ENCODE data around the gene ZBED1.

DNA sequence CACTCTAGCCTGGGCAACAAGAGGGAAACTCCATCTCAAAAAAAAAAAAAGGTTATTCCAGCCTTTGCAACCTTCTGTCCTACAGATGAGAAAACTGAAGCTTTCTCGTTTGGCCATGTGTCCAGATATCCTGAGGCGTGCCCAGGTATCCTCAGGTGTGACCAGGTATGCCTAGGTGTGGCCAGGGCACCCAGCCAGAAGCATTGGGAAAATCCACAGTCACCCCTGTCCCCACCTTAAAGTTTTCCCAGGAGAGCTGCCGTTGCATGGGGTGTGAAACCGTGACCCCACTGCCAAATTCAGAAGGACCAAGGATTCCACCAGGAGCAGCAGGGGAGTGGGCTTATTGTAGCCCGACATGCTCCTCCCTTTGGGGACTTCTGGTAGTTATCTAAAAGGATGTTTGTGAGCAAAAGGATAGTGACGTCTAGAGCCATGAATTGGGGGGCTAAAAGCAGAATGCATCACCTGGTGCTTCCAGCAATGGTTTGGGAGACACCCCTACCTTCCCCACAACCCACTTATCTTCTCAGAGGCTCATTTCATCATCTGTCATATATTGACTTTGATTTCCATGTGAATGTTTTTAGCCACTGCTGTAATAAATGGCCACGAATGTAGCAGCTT is 4.0 kb upstream of the ZBED1 start:
- TF ChIP-seq, protein P1, sequence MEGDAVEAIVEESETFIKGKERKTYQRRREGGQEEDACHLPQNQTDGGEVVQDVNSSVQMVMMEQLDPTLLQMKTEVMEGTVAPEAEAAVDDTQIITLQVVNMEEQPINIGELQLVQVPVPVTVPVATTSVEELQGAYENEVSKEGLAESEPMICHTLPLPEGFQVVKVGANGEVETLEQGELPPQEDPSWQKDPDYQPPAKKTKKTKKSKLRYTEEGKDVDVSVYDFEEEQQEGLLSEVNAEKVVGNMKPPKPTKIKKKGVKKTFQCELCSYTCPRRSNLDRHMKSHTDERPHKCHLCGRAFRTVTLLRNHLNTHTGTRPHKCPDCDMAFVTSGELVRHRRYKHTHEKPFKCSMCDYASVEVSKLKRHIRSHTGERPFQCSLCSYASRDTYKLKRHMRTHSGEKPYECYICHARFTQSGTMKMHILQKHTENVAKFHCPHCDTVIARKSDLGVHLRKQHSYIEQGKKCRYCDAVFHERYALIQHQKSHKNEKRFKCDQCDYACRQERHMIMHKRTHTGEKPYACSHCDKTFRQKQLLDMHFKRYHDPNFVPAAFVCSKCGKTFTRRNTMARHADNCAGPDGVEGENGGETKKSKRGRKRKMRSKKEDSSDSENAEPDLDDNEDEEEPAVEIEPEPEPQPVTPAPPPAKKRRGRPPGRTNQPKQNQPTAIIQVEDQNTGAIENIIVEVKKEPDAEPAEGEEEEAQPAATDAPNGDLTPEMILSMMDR (IDR thresholded peaks at IDR 0.05): no peak
- no peak for TF ChIP-seq POLR2A (IDR thresholded peaks at IDR 0.05)

All from right lobe of liver (tissue), 4 donors.